HEK293 (cell line): ENCODE data around the gene CYP1A1.

Experiments used
- ATF2 ChIP-seq: fragments of 450-650 bp; formaldehyde crosslinking; IDR thresholded peaks from 2 replicates; pipeline ENCODE4 v1.5.1; 2016; ENCODE audit warnings: missing biosample characterization, missing genetic modification characterization, low read depth
- GLI2 ChIP-seq: fragments of 450-650 bp; formaldehyde crosslinking; IDR thresholded peaks from 2 replicates; pipeline ENCODE4; 2017; ENCODE audit warnings: missing biosample characterization, missing genetic modification characterization, low read depth, borderline replicate concordance
- GLIS1 ChIP-seq: fragments of 450-650 bp; formaldehyde crosslinking; IDR thresholded peaks from 2 replicates; pipeline ENCODE4 v1.5.1; 2016; ENCODE audit warnings: missing biosample characterization, missing genetic modification characterization
- HIC1 ChIP-seq: fragments of 450-650 bp; formaldehyde crosslinking; IDR thresholded peaks from 2 replicates; pipeline ENCODE4 v1.5.1; 2016; ENCODE audit warnings: missing biosample characterization, missing genetic modification characterization
- HOXC10 ChIP-seq: sonication (generic); formaldehyde crosslinking; IDR thresholded peaks from 2 replicates; pipeline ENCODE4 v1.8.1; 2023; ENCODE audit warnings: mild to moderate bottlenecking, missing genetic modification reagents
- KLF1 ChIP-seq: fragments of 450-650 bp; formaldehyde crosslinking; IDR thresholded peaks from 2 replicates; pipeline ENCODE4 v1.5.1; 2016; ENCODE audit warnings: missing biosample characterization, missing genetic modification characterization
- PBX3 ChIP-seq: sonication (generic); formaldehyde crosslinking; IDR thresholded peaks from 2 replicates; pipeline ENCODE4 v1.8.1; 2022; ENCODE audit warnings: mild to moderate bottlenecking, moderate library complexity, missing genetic modification reagents
- PRDM1 ChIP-seq: fragments of 450-650 bp; formaldehyde crosslinking; IDR thresholded peaks from 2 replicates; pipeline ENCODE4; 2016; ENCODE audit warnings: missing biosample characterization, missing genetic modification characterization
- WT1 ChIP-seq: fragments of 450-650 bp; formaldehyde crosslinking; IDR thresholded peaks from 2 replicates; pipeline ENCODE4 v1.5.1; 2016; ENCODE audit warnings: missing biosample characterization, missing genetic modification characterization
- ZNF10 ChIP-seq: fragments of 450-650 bp; formaldehyde crosslinking; IDR thresholded peaks from 2 replicates; pipeline ENCODE4 v1.5.1; 2017; ENCODE audit warnings: missing biosample characterization, missing genetic modification characterization
- ZNF16 ChIP-seq: fragments of 450-650 bp; formaldehyde crosslinking; IDR thresholded peaks from 2 replicates; pipeline ENCODE4 v1.5.1; 2016; ENCODE audit warnings: low read depth, missing biosample characterization, missing genetic modification characterization
- ZNF18 ChIP-seq: fragments of 450-650 bp; formaldehyde crosslinking; IDR thresholded peaks from 2 replicates; pipeline ENCODE4 v1.5.1; 2016; ENCODE audit warnings: missing biosample characterization, missing genetic modification characterization
- ZNF19 ChIP-seq: fragments of 450-650 bp; formaldehyde crosslinking; IDR thresholded peaks from 2 replicates; pipeline ENCODE4; 2016; ENCODE audit warnings: missing biosample characterization, missing genetic modification characterization, low read depth
- ZNF24 ChIP-seq: fragments of 450-650 bp; formaldehyde crosslinking; IDR thresholded peaks from 2 replicates; pipeline ENCODE4 v1.5.1; 2016; ENCODE audit warnings: missing biosample characterization, missing genetic modification characterization
- ZNF324 ChIP-seq: fragments of 450-650 bp; formaldehyde crosslinking; IDR thresholded peaks from 2 replicates; pipeline ENCODE4 v1.5.1; 2016; ENCODE audit warnings: missing biosample characterization, missing genetic modification characterization
- ZNF341 ChIP-seq: fragments of 450-650 bp; formaldehyde crosslinking; IDR thresholded peaks from 2 replicates; pipeline ENCODE4; 2016; ENCODE audit warnings: low read depth, missing biosample characterization, missing genetic modification characterization
- ZNF449 ChIP-seq: fragments of 450-650 bp; formaldehyde crosslinking; IDR thresholded peaks from 2 replicates; pipeline ENCODE4 v1.5.1; 2017; ENCODE audit warnings: missing biosample characterization, mild to moderate bottlenecking, missing genetic modification characterization, moderate library complexity
- ZNF548 ChIP-seq: fragments of 450-650 bp; formaldehyde crosslinking; IDR thresholded peaks from 2 replicates; pipeline ENCODE4 v1.5.1; 2016; ENCODE audit warnings: missing biosample characterization, missing genetic modification characterization
- ZNF623 ChIP-seq: fragments of 450-650 bp; formaldehyde crosslinking; IDR thresholded peaks from 2 replicates; pipeline ENCODE4 v1.5.1; 2016; ENCODE audit warnings: missing biosample characterization, missing genetic modification characterization
- ZNF624 ChIP-seq: fragments of 450-650 bp; formaldehyde crosslinking; IDR thresholded peaks from 2 replicates; pipeline ENCODE4 v1.5.1; 2017; ENCODE audit warnings: missing biosample characterization, missing genetic modification characterization
- ZNF658 ChIP-seq: fragments of 450-650 bp; formaldehyde crosslinking; IDR thresholded peaks from 2 replicates; pipeline ENCODE4; 2016; ENCODE audit warnings: missing biosample characterization, missing genetic modification characterization
- ZNF664 ChIP-seq: fragments of 450-650 bp; formaldehyde crosslinking; IDR thresholded peaks from 2 replicates; pipeline ENCODE4 v1.5.1; 2016; ENCODE audit warnings: missing biosample characterization, missing genetic modification characterization
- ZNF777 ChIP-seq: fragments of 450-650 bp; formaldehyde crosslinking; IDR thresholded peaks from 2 replicates; pipeline ENCODE4 v1.5.1; 2017; ENCODE audit warnings: missing biosample characterization, missing genetic modification characterization, borderline replicate concordance
- ZNF785 ChIP-seq: fragments of 450-650 bp; formaldehyde crosslinking; IDR thresholded peaks from 2 replicates; pipeline ENCODE4 v1.5.1; 2016; ENCODE audit warnings: missing biosample characterization, missing genetic modification characterization
- ZSCAN30 ChIP-seq: fragments of 450-650 bp; IDR thresholded peaks from 2 replicates; pipeline ENCODE4 v1.5.1; 2018; ENCODE audit warnings: missing biosample characterization, mild to moderate bottlenecking, missing genetic modification characterization, moderate library complexity
- TF ChIP-seq, protein P1 (sequence below): fragments of 450-650 bp; formaldehyde crosslinking; IDR thresholded peaks from 2 replicates; pipeline ENCODE4 v1.5.1; 2016; ENCODE audit warnings: missing biosample characterization, missing genetic modification characterization
- TF ChIP-seq, protein P2 (sequence below): fragments of 450-650 bp; formaldehyde crosslinking; IDR thresholded peaks from 2 replicates; pipeline ENCODE4 v1.5.1; 2016; ENCODE audit warnings: missing biosample characterization, missing genetic modification characterization
- TF ChIP-seq, protein P3 (sequence below): fragments of 450-650 bp; formaldehyde crosslinking; IDR thresholded peaks from 2 replicates; pipeline ENCODE4 v1.5.1; 2016; ENCODE audit warnings: missing biosample characterization, missing genetic modification characterization

CYP1A1 gene

DNA sequence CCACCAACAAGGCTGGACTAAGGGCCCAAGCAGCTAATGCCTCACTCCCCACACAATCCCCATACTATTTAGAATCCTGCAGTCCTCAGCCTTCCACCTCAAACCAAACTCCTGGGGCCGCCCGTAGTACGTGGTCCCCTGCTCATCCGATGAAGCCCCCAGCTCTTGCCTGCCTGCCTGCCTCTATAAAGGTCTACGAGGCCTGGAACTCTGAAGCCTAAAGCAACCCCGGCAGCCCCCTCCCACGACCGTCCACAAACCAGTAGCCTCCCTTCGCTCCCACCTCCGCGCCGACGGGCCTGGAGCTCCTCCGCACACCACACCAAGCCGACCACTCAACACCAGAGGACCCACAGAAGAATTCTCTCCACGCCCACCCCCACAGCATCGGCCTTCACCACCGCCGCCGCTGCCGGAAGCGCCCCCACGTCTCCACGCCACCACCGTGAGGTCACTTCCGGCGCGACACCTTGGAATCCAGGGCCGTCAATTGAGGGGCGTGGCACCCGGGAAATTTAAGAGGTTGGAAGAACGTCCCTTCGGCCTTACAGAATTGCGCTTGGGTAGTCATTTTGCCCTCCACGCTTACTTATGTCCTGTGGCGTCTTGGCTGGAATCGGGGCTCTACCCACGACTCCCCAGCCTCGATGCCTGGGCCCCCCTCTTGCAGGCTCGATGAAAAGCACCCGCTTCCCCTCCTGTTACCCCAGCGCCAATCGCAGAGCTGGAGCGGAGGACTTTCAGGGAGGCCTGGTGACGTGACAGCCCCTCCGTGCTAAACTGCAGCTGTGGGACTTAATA, 29.5 kb downstream of the CYP1A1 start, which contains the start of gene EDC3 (continued):
- TF ChIP-seq ZNF623 (tag by site-specific recombination) (no peak; the same call in none of the 2 replicates), ZNF24 (peak; percentile 48; the same call in 1 of the 2 replicates), ZNF341 (peak; percentile 71; the same call in 1 of the 2 replicates), ZNF18 (tag by site-specific recombination) (no peak; the same call in 1 of the 2 replicates), GLI2 (tag by site-specific recombination) (no peak), HOXC10 (CRISPR knock-in tag) (0 out of 2 replicates have a peak, but pooled peaks have one; percentile 76), ZNF324 (peak; percentile 84), ZNF449 (0 out of 2 replicates have a peak, but pooled peaks have one; percentile 26), ZSCAN30 (tag by site-specific recombination) (peak; percentile 57; the same call in 1 of the 2 replicates), ZNF19 (tag by site-specific recombination) (no peak), HIC1 (tag by site-specific recombination) (no peak), ZNF10 (peak; percentile 78; the same call in 1 of the 2 replicates), ZNF624 (no peak), PBX3 (CRISPR knock-in tag) (peak; percentile 81; the same call in 1 of the 2 replicates), ZNF664 (tag by site-specific recombination) (no peak), ZNF548 (tag by site-specific recombination) (no peak; the same call in 1 of the 2 replicates), KLF1 (tag by site-specific recombination) (peak; percentile 94), WT1 (tag by site-specific recombination) (peak; percentile 55), ZNF777 (no peak), ATF2 (tag by site-specific recombination) (peak; percentile 22; the same call in 1 of the 2 replicates), GLIS1 (peak; percentile 50; the same call in 1 of the 2 replicates), ZNF658 (tag by site-specific recombination) (no peak), ZNF785 (tag by site-specific recombination) (no peak), PRDM1 (tag by site-specific recombination) (no peak), ZNF16 (tag by site-specific recombination) (no peak)
- TF ChIP-seq, protein P1, sequence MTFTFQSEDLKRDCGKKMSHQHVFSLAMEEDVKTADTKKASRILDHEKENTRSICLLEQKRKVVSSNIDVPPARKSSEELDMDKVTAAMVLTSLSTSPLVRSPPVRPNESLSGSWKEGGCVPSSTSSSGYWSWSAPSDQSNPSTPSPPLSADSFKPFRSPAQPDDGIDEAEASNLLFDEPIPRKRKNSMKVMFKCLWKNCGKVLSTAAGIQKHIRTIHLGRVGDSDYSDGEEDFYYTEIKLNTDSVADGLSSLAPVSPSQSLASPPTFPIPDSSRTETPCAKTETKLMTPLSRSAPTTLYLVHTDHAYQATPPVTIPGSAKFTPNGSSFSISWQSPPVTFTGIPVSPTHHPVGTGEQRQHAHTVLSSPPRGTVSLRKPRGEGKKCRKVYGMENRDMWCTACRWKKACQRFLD (tag by site-specific recombination): no peak
- TF ChIP-seq, protein P2, sequence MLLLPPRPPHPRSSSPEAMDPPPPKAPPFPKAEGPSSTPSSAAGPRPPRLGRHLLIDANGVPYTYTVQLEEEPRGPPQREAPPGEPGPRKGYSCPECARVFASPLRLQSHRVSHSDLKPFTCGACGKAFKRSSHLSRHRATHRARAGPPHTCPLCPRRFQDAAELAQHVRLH (tag by site-specific recombination): peak; percentile 94
- TF ChIP-seq, protein P3, sequence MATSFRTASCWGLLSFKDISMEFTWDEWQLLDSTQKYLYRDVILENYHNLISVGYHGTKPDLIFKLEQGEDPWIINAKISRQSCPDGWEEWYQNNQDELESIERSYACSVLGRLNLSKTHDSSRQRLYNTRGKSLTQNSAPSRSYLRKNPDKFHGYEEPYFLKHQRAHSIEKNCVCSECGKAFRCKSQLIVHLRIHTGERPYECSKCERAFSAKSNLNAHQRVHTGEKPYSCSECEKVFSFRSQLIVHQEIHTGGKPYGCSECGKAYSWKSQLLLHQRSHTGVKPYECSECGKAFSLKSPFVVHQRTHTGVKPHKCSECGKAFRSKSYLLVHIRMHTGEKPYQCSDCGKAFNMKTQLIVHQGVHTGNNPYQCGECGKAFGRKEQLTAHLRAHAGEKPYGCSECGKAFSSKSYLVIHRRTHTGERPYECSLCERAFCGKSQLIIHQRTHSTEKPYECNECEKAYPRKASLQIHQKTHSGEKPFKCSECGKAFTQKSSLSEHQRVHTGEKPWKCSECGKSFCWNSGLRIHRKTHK (tag by site-specific recombination): no peak
